HEK293 (cell line): ENCODE results near the gene DLG2.

Experiments
- CTCF ChIA-PET: fragments of 350-600 bp; formaldehyde crosslinking; extraction: SDS; loops from one replicate; lab custom pipeline; 2021; ENCODE audit warnings: antibody characterized with exemption; lab: Yijun Ruan, JAX
- POLR2A ChIA-PET: fragments of 300-600 bp; formaldehyde crosslinking; extraction: SDS; loops from one replicate; lab custom pipeline; 2020; ENCODE audit warnings: antibody characterized with exemption, inconsistent platforms; lab: Yijun Ruan, JAX
- H3K27ac ChIP-seq: fragments of 200-500 bp; sonication (Bioruptor generic); 2 replicates; pipeline ENCODE4 v1.5.1; 2014; ENCODE audit warnings: low read depth, low read length, control low read depth, inconsistent platforms; ENCODE audit errors: extremely low read depth
- H3K36me3 ChIP-seq, 2 experiments: fragments of 200-500 bp in 1 of 2; sonication (Bioruptor generic) in 1 of 2; 1 replicate in 1 of 2; 2 replicates in 1 of 2; pipeline ENCODE4 v1.5.1; 2014 to 2017; ENCODE audit warnings: inconsistent platforms in 2 of 2, low read length in 2 of 2; ENCODE audit not compliant: control insufficient read depth in 2 of 2, insufficient read depth in 1 of 2
- H3K4me1 ChIP-seq: fragments of 200-500 bp; sonication (Bioruptor generic); 2 replicates; pipeline ENCODE4 v1.5.1; 2014; ENCODE audit warnings: mild to moderate bottlenecking, low read length, inconsistent platforms; ENCODE audit not compliant: control insufficient read depth, insufficient read depth
- H3K4me3 ChIP-seq: 2 replicates; pipeline ENCODE4 v1.5.1; 2011; ENCODE audit warnings: low read depth, mild to moderate bottlenecking, control low read depth, low read length, moderate library complexity
- H3K9me3 ChIP-seq: fragments of 200-500 bp; sonication (Bioruptor generic); 2 replicates; pipeline ENCODE4 v1.5.1; 2014; ENCODE audit warnings: low read depth, low read length, inconsistent platforms; ENCODE audit not compliant: control insufficient read depth, insufficient read depth
- BCL11A ChIP-seq: fragments of 450-650 bp; formaldehyde crosslinking; IDR thresholded peaks from 2 replicates; pipeline ENCODE4 v1.5.1; 2016; ENCODE audit warnings: low read depth, missing biosample characterization, missing genetic modification characterization
- KLF7 ChIP-seq: fragments of 450-650 bp; formaldehyde crosslinking; IDR thresholded peaks from 2 replicates; pipeline ENCODE4 v1.5.1; 2016; ENCODE audit warnings: missing biosample characterization, missing genetic modification characterization, borderline replicate concordance
- MEIS1 ChIP-seq: sonication (generic); formaldehyde crosslinking; IDR thresholded peaks from 2 replicates; pipeline ENCODE4 v1.8.1; 2022; ENCODE audit warnings: missing genetic modification reagents, mild to moderate bottlenecking, borderline replicate concordance
- SCRT1 ChIP-seq: fragments of 450-650 bp; formaldehyde crosslinking; IDR thresholded peaks from 2 replicates; pipeline ENCODE4 v1.5.1; 2016; ENCODE audit warnings: missing biosample characterization, missing genetic modification characterization, borderline replicate concordance
- SP3 ChIP-seq: fragments of 450-650 bp; formaldehyde crosslinking; IDR thresholded peaks from 2 replicates; pipeline ENCODE4 v1.5.1; 2016; ENCODE audit warnings: missing biosample characterization, missing genetic modification characterization
- ZBTB17 ChIP-seq: fragments of 450-650 bp; formaldehyde crosslinking; IDR thresholded peaks from 2 replicates; pipeline ENCODE4 v1.5.1; 2016; ENCODE audit warnings: missing biosample characterization, missing genetic modification characterization
- ZBTB7A ChIP-seq: fragments of 450-650 bp; formaldehyde crosslinking; IDR thresholded peaks from 2 replicates; pipeline ENCODE4 v1.5.1; 2016; ENCODE audit warnings: low read depth, missing biosample characterization, missing genetic modification characterization
- ZFP3 ChIP-seq: fragments of 450-650 bp; formaldehyde crosslinking; IDR thresholded peaks from 2 replicates; pipeline ENCODE4 v1.5.1; 2016; ENCODE audit warnings: low read depth, missing biosample characterization, missing genetic modification characterization
- ZNF112 ChIP-seq: fragments of 450-650 bp; formaldehyde crosslinking; IDR thresholded peaks from 2 replicates; pipeline ENCODE4 v1.5.0; 2017; ENCODE audit warnings: missing biosample characterization, missing genetic modification characterization
- ZNF16 ChIP-seq: fragments of 450-650 bp; formaldehyde crosslinking; IDR thresholded peaks from 2 replicates; pipeline ENCODE4 v1.5.1; 2016; ENCODE audit warnings: low read depth, missing biosample characterization, missing genetic modification characterization
- ZNF184 ChIP-seq: fragments of 450-650 bp; IDR thresholded peaks from 2 replicates; pipeline ENCODE4 v1.5.1; 2018; ENCODE audit warnings: missing biosample characterization, mild to moderate bottlenecking, missing genetic modification characterization
- ZNF2 ChIP-seq: fragments of 450-650 bp; formaldehyde crosslinking; IDR thresholded peaks from 2 replicates; pipeline ENCODE4 v1.5.1; 2016; ENCODE audit warnings: missing biosample characterization, missing genetic modification characterization
- ZNF324 ChIP-seq: fragments of 450-650 bp; formaldehyde crosslinking; IDR thresholded peaks from 2 replicates; pipeline ENCODE4 v1.5.1; 2016; ENCODE audit warnings: missing biosample characterization, missing genetic modification characterization
- ZNF350 ChIP-seq: fragments of 450-650 bp; formaldehyde crosslinking; IDR thresholded peaks from 2 replicates; pipeline ENCODE4 v1.5.0; 2017; ENCODE audit warnings: missing biosample characterization, mild to moderate bottlenecking, missing genetic modification characterization
- ZNF544 ChIP-seq: fragments of 450-650 bp; formaldehyde crosslinking; IDR thresholded peaks from 2 replicates; pipeline ENCODE4 v1.5.0; 2017; ENCODE audit warnings: missing biosample characterization, missing genetic modification characterization
- ZNF571 ChIP-seq: fragments of 450-650 bp; formaldehyde crosslinking; IDR thresholded peaks from 2 replicates; pipeline ENCODE4 v1.5.0; 2017; ENCODE audit warnings: missing biosample characterization, missing genetic modification characterization
- ZNF830 ChIP-seq: fragments of 450-650 bp; IDR thresholded peaks from 2 replicates; pipeline ENCODE4 v1.5.0; 2018; ENCODE audit warnings: missing biosample characterization, missing genetic modification characterization, low read depth, mild to moderate bottlenecking, moderate library complexity
- ZNF843 ChIP-seq: fragments of 450-650 bp; formaldehyde crosslinking; IDR thresholded peaks from 2 replicates; pipeline ENCODE4 v1.5.1; 2016; ENCODE audit warnings: missing biosample characterization, missing genetic modification characterization
- TF ChIP-seq, protein P1 (sequence below): fragments of 450-650 bp; formaldehyde crosslinking; IDR thresholded peaks from 2 replicates; pipeline ENCODE4 v1.5.1; 2016; ENCODE audit warnings: missing biosample characterization, missing genetic modification characterization
- TF ChIP-seq, protein P2 (sequence below): fragments of 450-650 bp; formaldehyde crosslinking; IDR thresholded peaks from 2 replicates; pipeline ENCODE4; 2016; ENCODE audit warnings: missing biosample characterization, missing genetic modification characterization
- TF ChIP-seq, protein P3 (sequence below): fragments of 450-650 bp; formaldehyde crosslinking; IDR thresholded peaks from 2 replicates; pipeline ENCODE4 v1.5.1; 2017; ENCODE audit warnings: missing biosample characterization, missing genetic modification characterization
- TF ChIP-seq, protein P4 (sequence below): fragments of 450-650 bp; formaldehyde crosslinking; IDR thresholded peaks from 2 replicates; pipeline ENCODE4 v1.5.1; 2016; ENCODE audit warnings: missing biosample characterization, missing genetic modification characterization
- TF ChIP-seq, protein P5 (sequence below): fragments of 450-650 bp; IDR thresholded peaks from 2 replicates; pipeline ENCODE4 v1.5.1; 2018; ENCODE audit warnings: missing biosample characterization, missing genetic modification characterization
- TF ChIP-seq, protein P6 (sequence below): fragments of 450-650 bp; formaldehyde crosslinking; IDR thresholded peaks from 2 replicates; pipeline ENCODE4 v1.5.1; 2016; ENCODE audit warnings: missing biosample characterization, missing genetic modification characterization
- TF ChIP-seq, protein P7 (sequence below): fragments of 450-650 bp; formaldehyde crosslinking; IDR thresholded peaks from 2 replicates; pipeline ENCODE4 v1.5.1; 2017; ENCODE audit warnings: missing biosample characterization, missing genetic modification characterization

Gene DLG2

DNA sequence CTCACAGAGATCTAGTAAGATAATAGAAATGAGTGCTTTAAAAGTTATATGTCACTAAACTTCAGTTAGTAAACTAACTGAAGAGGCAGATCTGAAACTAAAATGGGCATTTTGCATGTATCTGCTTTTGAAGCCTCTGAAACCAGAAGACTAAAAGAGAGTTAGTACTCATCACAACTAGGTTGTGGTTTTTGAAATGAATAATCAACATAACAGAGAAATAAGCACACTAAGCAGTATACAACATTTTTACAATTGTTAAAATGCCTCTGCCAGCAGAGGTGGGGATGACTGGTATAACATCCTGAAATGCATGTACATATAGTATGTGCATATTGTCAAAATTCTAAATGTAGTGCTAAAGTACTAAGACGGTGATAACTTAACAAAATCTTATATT is 564.5 kb downstream of the DLG2 start:
- POLR2A ChIA-PET = no interaction called here
- Histone ChIP-seq H3K4me1 (no peaks in the 10 kb centered on the region), H3K36me3 (no peaks in the 10 kb centered on the region), H3K27ac (no peak overlapping the region), H3K9me3 (no peaks in the 10 kb centered on the region), H3K4me3 (no peak overlapping the region)
- CTCF ChIA-PET = interaction anchor here (0.6 kb wide), 1 partner anchor 532 kb away, joined by 3 read pairs; no protein-coding TSS in a partner anchor
- no peak for TF ChIP-seq ZNF544 (tag by site-specific recombination)
- no peak for TF ChIP-seq ZNF16 (tag by site-specific recombination)
- no peak for TF ChIP-seq ZNF843
- TF ChIP-seq ZNF2 = no peak
- TF ChIP-seq ZNF571 = no peak
- TF ChIP-seq ZBTB17 = no peak
- no peak for TF ChIP-seq SCRT1 (tag by site-specific recombination)
- TF ChIP-seq ZBTB7A (tag by site-specific recombination) = no peak
- no peak for TF ChIP-seq ZNF350 (tag by site-specific recombination)
- TF ChIP-seq, protein P1, sequence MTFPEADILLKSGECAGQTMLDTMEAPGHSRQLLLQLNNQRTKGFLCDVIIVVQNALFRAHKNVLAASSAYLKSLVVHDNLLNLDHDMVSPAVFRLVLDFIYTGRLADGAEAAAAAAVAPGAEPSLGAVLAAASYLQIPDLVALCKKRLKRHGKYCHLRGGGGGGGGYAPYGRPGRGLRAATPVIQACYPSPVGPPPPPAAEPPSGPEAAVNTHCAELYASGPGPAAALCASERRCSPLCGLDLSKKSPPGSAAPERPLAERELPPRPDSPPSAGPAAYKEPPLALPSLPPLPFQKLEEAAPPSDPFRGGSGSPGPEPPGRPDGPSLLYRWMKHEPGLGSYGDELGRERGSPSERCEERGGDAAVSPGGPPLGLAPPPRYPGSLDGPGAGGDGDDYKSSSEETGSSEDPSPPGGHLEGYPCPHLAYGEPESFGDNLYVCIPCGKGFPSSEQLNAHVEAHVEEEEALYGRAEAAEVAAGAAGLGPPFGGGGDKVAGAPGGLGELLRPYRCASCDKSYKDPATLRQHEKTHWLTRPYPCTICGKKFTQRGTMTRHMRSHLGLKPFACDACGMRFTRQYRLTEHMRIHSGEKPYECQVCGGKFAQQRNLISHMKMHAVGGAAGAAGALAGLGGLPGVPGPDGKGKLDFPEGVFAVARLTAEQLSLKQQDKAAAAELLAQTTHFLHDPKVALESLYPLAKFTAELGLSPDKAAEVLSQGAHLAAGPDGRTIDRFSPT (tag by site-specific recombination) = no peak
- TF ChIP-seq, protein P2, sequence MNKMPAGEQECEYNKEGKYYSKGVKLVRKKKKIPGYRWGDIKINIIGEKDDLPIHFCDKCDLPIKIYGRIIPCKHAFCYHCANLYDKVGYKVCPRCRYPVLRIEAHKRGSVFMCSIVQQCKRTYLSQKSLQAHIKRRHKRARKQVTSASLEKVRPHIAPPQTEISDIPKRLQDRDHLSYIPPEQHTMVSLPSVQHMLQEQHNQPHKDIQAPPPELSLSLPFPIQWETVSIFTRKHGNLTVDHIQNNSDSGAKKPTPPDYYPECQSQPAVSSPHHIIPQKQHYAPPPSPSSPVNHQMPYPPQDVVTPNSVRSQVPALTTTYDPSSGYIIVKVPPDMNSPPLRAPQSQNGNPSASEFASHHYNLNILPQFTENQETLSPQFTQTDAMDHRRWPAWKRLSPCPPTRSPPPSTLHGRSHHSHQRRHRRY (tag by site-specific recombination) = no peak
- TF ChIP-seq, protein P3, sequence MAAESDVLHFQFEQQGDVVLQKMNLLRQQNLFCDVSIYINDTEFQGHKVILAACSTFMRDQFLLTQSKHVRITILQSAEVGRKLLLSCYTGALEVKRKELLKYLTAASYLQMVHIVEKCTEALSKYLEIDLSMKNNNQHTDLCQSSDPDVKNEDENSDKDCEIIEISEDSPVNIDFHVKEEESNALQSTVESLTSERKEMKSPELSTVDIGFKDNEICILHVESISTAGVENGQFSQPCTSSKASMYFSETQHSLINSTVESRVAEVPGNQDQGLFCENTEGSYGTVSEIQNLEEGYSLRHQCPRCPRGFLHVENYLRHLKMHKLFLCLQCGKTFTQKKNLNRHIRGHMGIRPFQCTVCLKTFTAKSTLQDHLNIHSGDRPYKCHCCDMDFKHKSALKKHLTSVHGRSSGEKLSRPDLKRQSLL (tag by site-specific recombination) = no peak
- TF ChIP-seq MEIS1 (CRISPR knock-in tag) = no peak
- no peak for TF ChIP-seq ZNF324 (tag by site-specific recombination)

DNA sequence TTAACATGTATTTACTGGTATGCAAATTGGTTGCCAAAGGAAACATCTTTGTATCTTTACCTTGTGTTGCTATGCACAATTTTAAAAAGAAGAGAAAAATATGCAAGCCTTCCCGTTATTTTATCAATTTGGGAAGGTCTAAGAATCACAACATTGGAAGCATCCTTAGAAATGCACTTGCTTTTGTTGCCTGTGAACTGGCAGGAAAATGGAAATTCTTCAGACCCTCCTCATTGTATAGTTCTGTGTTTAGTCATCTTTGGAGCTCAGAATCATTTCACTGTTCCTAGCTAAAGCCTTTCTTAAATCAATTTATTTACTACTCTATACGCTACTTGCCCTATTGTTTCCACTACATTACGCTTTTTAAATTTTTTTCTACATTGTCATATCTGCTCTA is 574.5 kb downstream of the DLG2 start:
- Histone ChIP-seq H3K36me3 (no peaks in the 10 kb centered on the region), H3K27ac (no peak overlapping the region), H3K4me1 (no peaks in the 10 kb centered on the region), H3K9me3 (no peaks in the 10 kb centered on the region), H3K4me3 (no peak overlapping the region)
- CTCF ChIA-PET = interaction anchor here (0.6 kb wide), 1 partner anchor 12 kb away, joined by 3 read pairs; no protein-coding TSS in a partner anchor
- POLR2A ChIA-PET = no interaction called here
- TF ChIP-seq KLF7 (tag by site-specific recombination) (no peak), BCL11A (tag by site-specific recombination) (no peak), ZNF112 (tag by site-specific recombination) (no peak), ZNF184 (no peak), ZNF830 (tag by site-specific recombination) (no peak), SP3 (tag by site-specific recombination) (no peak), ZFP3 (tag by site-specific recombination) (no peak)
- TF ChIP-seq, protein P4, sequence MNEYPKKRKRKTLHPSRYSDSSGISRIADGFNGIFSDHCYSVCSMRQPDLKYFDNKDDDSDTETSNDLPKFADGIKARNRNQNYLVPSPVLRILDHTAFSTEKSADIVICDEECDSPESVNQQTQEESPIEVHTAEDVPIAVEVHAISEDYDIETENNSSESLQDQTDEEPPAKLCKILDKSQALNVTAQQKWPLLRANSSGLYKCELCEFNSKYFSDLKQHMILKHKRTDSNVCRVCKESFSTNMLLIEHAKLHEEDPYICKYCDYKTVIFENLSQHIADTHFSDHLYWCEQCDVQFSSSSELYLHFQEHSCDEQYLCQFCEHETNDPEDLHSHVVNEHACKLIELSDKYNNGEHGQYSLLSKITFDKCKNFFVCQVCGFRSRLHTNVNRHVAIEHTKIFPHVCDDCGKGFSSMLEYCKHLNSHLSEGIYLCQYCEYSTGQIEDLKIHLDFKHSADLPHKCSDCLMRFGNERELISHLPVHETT (tag by site-specific recombination) = no peak
- TF ChIP-seq, protein P5, sequence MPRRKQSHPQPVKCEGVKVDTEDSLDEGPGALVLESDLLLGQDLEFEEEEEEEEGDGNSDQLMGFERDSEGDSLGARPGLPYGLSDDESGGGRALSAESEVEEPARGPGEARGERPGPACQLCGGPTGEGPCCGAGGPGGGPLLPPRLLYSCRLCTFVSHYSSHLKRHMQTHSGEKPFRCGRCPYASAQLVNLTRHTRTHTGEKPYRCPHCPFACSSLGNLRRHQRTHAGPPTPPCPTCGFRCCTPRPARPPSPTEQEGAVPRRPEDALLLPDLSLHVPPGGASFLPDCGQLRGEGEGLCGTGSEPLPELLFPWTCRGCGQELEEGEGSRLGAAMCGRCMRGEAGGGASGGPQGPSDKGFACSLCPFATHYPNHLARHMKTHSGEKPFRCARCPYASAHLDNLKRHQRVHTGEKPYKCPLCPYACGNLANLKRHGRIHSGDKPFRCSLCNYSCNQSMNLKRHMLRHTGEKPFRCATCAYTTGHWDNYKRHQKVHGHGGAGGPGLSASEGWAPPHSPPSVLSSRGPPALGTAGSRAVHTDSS (tag by site-specific recombination) = no peak
- TF ChIP-seq, protein P6, sequence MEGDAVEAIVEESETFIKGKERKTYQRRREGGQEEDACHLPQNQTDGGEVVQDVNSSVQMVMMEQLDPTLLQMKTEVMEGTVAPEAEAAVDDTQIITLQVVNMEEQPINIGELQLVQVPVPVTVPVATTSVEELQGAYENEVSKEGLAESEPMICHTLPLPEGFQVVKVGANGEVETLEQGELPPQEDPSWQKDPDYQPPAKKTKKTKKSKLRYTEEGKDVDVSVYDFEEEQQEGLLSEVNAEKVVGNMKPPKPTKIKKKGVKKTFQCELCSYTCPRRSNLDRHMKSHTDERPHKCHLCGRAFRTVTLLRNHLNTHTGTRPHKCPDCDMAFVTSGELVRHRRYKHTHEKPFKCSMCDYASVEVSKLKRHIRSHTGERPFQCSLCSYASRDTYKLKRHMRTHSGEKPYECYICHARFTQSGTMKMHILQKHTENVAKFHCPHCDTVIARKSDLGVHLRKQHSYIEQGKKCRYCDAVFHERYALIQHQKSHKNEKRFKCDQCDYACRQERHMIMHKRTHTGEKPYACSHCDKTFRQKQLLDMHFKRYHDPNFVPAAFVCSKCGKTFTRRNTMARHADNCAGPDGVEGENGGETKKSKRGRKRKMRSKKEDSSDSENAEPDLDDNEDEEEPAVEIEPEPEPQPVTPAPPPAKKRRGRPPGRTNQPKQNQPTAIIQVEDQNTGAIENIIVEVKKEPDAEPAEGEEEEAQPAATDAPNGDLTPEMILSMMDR = no peak
- TF ChIP-seq, protein P2 (tag by site-specific recombination) = no peak
- TF ChIP-seq, protein P7, sequence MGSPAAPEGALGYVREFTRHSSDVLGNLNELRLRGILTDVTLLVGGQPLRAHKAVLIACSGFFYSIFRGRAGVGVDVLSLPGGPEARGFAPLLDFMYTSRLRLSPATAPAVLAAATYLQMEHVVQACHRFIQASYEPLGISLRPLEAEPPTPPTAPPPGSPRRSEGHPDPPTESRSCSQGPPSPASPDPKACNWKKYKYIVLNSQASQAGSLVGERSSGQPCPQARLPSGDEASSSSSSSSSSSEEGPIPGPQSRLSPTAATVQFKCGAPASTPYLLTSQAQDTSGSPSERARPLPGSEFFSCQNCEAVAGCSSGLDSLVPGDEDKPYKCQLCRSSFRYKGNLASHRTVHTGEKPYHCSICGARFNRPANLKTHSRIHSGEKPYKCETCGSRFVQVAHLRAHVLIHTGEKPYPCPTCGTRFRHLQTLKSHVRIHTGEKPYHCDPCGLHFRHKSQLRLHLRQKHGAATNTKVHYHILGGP (tag by site-specific recombination) = no peak
